ENCODE measurements around the gene MLLT10. TPM values are rescaled to one million over a fixed set of nuclear protein-coding genes. Genes with fewer than 3 reads are reported as not detected.

The MLLT10 gene
- total RNA-seq, 6 experiments from 2014 or later, result 15.8 to 49.4 (median 20.1) TPM

GRCh38 chr10:21507150-21507549, 26.9 kb upstream of the MLLT10 start:
- ATAC-seq (no peak), DNase-seq (no peak)
- H3K27me3 ChIP-seq, result no peaks in the 10 kb centered on the region
- H3K36me3 ChIP-seq, result no peaks in the 10 kb centered on the region
- H3K27ac ChIP-seq, result no peak overlapping the region
- intact Hi-C loops (cut with DNase I), result no loop called here
- no peak overlapping the region for H3K4me3 ChIP-seq
- WGBS (ENCODE audit: insufficient coverage, low coverage, low lambda C conversion rate, missing lambda C conversion rate), result 76% methylated on average over 15 of the region's 21 CpGs
- H3K4me1 ChIP-seq, result peaks cover 0 to 62% (median 17%) of the 10 kb centered on the region in 4 donors
- H3K9me3 ChIP-seq, result no peaks in the 10 kb centered on the region
- TF ChIP-seq CTCF (IDR thresholded peaks at IDR 0.05) (no peak), POLR2A (IDR thresholded peaks at IDR 0.05) (no peak)

- Histone ChIP-seq H3K27me3 (no peaks in the 10 kb centered on the region), H3K9me3 (no peaks in the 10 kb centered on the region), H3K36me3 (no peaks in the 10 kb centered on the region), H3K27ac (peak overlapping the region in 2 of 3 donors; percentile 94 to 96), H3K4me3 (peak overlapping the region in 1 of 3 donors; percentile 69), H3K4me1 (peaks cover 0 to 56% (median 17%) of the 10 kb centered on the region in 4 donors)
- TF ChIP-seq CTCF (IDR thresholded peaks at IDR 0.05), result no peak
- no peak for TF ChIP-seq POLR2A (IDR thresholded peaks at IDR 0.05)
- no peak for DNase-seq
- intact Hi-C loops (cut with DNase I), result no loop called here
- 72% methylated on average over 14 of the region's 43 CpGs for WGBS (ENCODE audit: insufficient coverage, low coverage, low lambda C conversion rate, missing lambda C conversion rate)
- ATAC-seq, result no peak
These were observed 25.2 kb upstream of the MLLT10 start for GRCh38 chr10:21508706-21509331.

- WGBS (ENCODE audit: insufficient coverage, low coverage, low lambda C conversion rate, missing lambda C conversion rate), result 44% methylated on average over 28 of the region's 58 CpGs
- H3K4me3 ChIP-seq, result peak overlapping the region; percentile 39 to 69 (median 59)
- H3K36me3 ChIP-seq, result no peaks in the 10 kb centered on the region
- DNase-seq (peak; percentile 59 to 80 (median 77)), ATAC-seq (peak; percentile 56 to 69 (median 66))
- H3K27me3 ChIP-seq, result no peaks in the 10 kb centered on the region
- no peak for TF ChIP-seq POLR2A (IDR thresholded peaks at IDR 0.05)
- no peak for TF ChIP-seq CTCF (IDR thresholded peaks at IDR 0.05)
- H3K27ac ChIP-seq, result peak overlapping the region; percentile 79 to 96 (median 94)
- peaks cover 0 to 55% (median 20%) of the 10 kb centered on the region in 4 donors for H3K4me1 ChIP-seq
- no peaks in the 10 kb centered on the region for H3K9me3 ChIP-seq
- intact Hi-C loops (cut with DNase I), result no loop called here
These were observed 24.4 kb upstream of the MLLT10 start for GRCh38 chr10:21509341-21510240.

- Histone ChIP-seq H3K4me1 (peaks cover 0 to 48% (median 20%) of the 10 kb centered on the region in 4 donors), H3K36me3 (no peaks in the 10 kb centered on the region), H3K9me3 (no peaks in the 10 kb centered on the region), H3K4me3 (peak overlapping the region; percentile 39 to 69 (median 59)), H3K27ac (peak overlapping the region; percentile 79 to 96 (median 94)), H3K27me3 (no peaks in the 10 kb centered on the region)
- peak; percentile 44 to 79 (median 67) for DNase-seq
- 16% methylated on average over 18 of the region's 39 CpGs for WGBS (ENCODE audit: insufficient coverage, low coverage, low lambda C conversion rate, missing lambda C conversion rate)
- TF ChIP-seq CTCF (IDR thresholded peaks at IDR 0.05) (no peak), POLR2A (IDR thresholded peaks at IDR 0.05) (no peak)
- intact Hi-C loops (cut with DNase I), result no loop called here
- peak; percentile 64 to 74 (median 68) for ATAC-seq
These were observed 23.6 kb upstream of the MLLT10 start for GRCh38 chr10:21510241-21511094.

Data from right lobe of liver (tissue), 6 donors.